ENCODE measurements around the gene TSSK2.

GRCh38 chr22:19139974-19140373, 8.9 kb downstream of the TSSK2 start:
- TF ChIP-seq CTCF (IDR thresholded peaks at IDR 0.05; ENCODE audit: poor library complexity), result no peak
- TF ChIP-seq EZH2 (IDR thresholded peaks at IDR 0.05; ENCODE audit: borderline replicate concordance), result no peak

Measured in hepatocyte (in vitro differentiated cells).